Retinal pigment epithelial cell (primary cell): Measurements from ENCODE around the gene ABCC5.

Experiments used
- DNase-seq: peaks from one replicate; pipeline ENCODE4 v3.0.0-alpha.2; 2010; ENCODE audit warnings: low read depth
- H3K4me3 ChIP-seq: 2 replicates; pipeline ENCODE4 v1.5.1; 2011; ENCODE audit warnings: mild to moderate bottlenecking, low read length, control low read depth, moderate library complexity
- TF ChIP-seq, protein P1 (sequence below): conservative IDR thresholded peaks from 2 replicates; pipeline ENCODE4 v1.5.1; 2011; ENCODE audit warnings: low read depth, low read length, control low read depth, inconsistent platforms

The ABCC5 gene

DNA sequence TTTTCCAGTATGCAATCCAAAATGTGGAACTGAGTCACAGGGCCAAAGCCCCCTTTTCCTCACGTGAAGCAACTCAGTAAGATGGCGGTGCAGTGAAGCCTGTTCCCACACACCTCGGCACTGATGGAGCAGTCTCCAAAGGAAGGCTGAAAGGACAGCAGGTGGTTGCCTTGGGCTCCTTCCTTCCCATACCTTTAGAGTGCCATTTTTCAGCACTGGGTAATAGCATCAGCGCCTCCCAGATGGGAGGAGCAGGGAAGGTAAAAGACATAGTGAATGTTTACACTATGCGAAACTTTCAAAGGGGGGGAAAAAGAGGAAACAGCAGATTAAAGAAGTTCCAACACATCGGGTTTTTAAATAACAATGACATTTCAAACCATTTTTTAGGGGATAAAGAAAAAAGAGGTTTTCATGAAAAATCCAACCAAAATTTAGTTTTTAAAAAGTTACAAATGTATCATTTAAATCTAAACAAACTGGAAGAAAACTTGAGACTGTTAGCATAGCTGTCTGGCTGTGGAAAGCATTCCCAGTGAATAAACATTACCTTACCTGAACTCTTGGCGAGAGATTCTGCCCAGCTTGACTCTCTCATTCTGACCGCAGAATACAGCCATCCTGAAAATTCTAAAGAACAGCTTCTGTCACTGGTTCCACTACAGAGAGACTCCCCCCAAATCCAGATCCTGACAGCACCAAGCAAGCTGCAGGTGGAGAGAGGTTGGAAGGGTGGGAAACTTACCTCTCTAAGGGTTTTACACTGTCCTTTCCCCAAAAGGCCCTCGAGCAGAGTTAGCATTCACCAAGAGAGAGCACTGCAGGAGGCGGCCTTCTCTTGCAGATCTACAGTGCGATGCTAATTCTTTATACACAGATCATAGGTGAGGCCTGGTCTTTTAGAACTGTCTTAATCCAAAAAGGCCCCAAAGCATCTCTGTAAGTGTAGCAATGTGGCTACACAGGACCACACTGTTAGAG, 32.6 kb downstream of the ABCC5 start:
- DNase-seq, result no peak
- TF ChIP-seq, protein P1, sequence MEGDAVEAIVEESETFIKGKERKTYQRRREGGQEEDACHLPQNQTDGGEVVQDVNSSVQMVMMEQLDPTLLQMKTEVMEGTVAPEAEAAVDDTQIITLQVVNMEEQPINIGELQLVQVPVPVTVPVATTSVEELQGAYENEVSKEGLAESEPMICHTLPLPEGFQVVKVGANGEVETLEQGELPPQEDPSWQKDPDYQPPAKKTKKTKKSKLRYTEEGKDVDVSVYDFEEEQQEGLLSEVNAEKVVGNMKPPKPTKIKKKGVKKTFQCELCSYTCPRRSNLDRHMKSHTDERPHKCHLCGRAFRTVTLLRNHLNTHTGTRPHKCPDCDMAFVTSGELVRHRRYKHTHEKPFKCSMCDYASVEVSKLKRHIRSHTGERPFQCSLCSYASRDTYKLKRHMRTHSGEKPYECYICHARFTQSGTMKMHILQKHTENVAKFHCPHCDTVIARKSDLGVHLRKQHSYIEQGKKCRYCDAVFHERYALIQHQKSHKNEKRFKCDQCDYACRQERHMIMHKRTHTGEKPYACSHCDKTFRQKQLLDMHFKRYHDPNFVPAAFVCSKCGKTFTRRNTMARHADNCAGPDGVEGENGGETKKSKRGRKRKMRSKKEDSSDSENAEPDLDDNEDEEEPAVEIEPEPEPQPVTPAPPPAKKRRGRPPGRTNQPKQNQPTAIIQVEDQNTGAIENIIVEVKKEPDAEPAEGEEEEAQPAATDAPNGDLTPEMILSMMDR, result no peak
- no peak overlapping the region for H3K4me3 ChIP-seq

DNA sequence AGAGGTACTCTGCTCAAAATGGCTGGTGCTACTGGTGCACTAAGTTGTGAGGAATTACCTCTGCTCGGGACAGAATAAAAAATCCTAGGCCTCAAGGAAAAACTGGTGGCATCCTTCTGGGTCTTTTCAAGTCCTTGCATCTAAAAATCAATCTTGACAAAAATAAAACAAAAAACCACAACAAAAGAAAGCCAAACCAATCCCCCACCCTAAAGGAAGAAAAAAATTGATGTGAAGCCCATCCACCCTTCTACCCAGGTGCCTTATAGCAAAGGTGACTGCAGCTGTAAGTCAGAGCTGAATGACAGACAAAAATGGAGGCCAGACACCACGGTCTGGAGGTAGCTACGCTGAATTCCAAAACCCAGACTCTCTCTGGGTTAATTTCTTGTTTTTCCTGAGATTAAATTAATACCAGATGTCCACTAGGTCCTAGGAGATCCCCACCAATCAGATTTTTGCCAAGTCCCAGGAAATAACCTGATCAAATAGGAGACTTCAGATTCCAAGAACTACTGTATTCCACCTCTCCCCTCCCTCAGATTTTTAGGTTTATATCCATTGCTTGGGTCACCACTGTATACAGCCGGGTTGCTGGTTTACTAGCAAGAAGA, 33.5 kb downstream of the ABCC5 start:
- TF ChIP-seq, protein P1, result no peak
- no peak overlapping the region for H3K4me3 ChIP-seq
- no peak for DNase-seq

DNA sequence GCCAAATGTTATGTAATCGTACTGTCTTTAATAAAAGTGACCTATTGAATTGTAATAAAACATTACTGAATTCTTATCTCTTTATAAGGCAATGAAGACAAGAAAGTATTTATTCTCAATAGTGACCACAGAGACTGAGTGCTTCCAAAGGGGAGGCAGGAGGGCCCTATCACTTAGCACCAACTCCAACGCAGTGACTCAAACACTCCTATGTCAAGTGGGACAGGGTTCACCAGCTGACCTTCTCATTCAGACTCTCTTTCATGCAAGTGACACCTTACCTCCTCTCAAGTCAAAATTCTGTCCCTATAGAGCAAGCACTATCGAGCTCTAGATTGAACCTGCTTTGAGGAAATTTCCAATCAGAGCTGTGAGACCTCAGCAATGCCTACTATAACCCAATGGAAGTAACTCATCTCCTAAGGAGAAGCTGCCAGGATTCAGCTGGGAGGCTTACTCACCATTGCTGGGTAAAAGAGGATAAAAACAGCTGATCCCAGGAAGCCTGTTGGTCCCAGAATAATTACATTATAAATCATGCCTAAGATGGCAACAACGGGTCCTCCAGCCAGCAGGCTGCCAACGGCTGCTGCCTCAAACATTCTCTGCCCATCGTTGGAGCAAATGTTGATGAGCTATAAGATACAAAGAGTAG, 35.6 kb downstream of the ABCC5 start:
- H3K4me3 ChIP-seq, result no peak overlapping the region
- TF ChIP-seq, protein P1, result no peak
- DNase-seq, result no peak

DNA sequence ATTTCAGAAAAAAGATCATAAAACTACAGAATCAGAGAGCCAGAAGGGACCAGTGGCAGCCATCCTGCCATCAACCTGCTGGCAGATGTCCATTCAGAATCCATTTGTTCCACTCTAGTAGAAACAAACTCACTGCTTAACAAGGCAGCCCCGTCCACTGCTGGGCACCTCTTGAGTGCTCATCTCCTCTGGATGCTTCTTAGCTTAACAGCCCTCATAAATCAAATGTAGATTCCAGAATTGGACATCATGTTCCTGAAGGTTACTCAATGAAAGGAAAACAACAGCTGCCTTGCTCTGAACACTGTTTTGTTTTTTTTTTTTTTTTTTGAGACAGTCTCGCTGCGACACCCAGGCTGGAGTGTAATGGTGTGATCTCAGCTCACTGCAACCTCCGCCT, 37.3 kb downstream of the ABCC5 start:
- TF ChIP-seq, protein P1, result no peak
- no peak overlapping the region for H3K4me3 ChIP-seq
- DNase-seq, result no peak

DNA sequence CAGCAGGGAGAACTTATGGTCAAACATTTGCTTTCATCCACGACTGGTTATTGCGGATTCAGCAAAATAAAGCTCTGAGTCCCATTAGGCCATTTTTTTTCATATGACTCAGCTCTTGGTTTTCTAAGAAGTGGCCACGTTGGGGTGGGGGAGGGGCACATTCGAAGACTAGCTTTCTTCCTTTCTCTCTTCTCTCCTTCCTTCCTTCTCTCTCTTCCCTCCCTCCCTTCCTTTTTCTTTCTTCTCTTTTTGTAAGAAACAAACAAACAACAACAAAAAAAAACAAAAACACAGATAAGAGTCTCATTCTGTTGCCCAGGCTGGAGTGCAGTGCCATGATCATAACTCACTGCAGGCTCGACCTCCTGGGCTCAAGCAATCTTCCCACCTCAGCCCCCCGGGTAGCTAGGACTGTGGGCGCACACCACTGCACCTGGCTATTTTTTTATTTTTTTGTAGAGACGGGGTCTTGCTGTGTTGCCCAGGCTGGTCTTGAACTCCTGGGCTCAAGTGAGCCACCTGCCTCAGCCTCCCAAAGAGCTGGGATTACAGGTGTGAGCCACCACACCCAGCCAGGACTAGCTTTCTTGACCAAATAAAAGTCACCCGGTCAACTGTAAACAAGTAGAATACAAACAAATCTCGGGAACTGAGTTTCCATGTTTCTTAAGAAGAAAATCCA, 41.6 kb downstream of the ABCC5 start:
- TF ChIP-seq, protein P1, result no peak
- DNase-seq, result peak; percentile 26
- H3K4me3 ChIP-seq, result no peak overlapping the region

DNA sequence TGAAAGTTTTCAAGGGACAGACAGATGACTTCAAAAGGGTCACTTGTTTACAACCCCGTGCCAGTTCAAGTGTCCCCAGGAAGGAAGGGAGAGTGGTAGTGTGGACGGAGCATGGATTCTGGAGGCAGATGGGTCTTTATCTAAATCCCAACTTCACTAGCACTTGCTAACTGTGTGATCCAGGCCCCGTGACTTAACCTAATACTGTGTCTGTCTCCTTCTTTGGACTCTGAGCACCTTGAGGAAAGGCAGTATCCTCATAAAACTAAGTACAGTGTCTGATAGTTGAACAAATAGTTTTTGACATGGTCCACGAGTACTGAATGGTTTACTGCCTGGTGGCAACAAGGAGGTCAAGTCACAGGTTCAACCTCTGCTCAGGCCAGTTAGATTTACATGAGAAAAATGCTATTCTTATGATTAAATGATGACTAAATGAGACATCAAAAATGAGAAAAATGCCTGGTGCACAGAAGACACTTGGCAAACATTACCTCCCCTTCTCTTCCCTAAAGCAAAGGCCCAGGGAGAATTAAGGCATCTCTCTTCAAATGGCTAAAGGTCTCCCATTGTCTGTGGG, 48.9 kb downstream of the ABCC5 start:
- no peak for DNase-seq
- TF ChIP-seq, protein P1, result no peak
- no peak overlapping the region for H3K4me3 ChIP-seq
